Neutrophil (primary cell): ENCODE data around the gene MBIP.
A peak's percentile ranks its signal among the peaks of the same experiment; 100 is the strongest.

Source experiments
- H3K27ac ChIP-seq: fragments of 200-600 bp; sonication (generic); 2 replicates; pipeline ENCODE4 v1.5.1; 2016; ENCODE audit warnings: mild to moderate bottlenecking, moderate library complexity
- H3K27me3 ChIP-seq: fragments of 200-600 bp; sonication (generic); 2 replicates; pipeline ENCODE4 v1.6.0; 2016; ENCODE audit warnings: mild to moderate bottlenecking
- H3K36me3 ChIP-seq: fragments of 200-600 bp; sonication (generic); 2 replicates; pipeline ENCODE4 v1.5.1; 2017
- H3K4me1 ChIP-seq, 2 experiments: fragments of 200-600 bp in 1 of 2; sonication (generic) in 1 of 2; 1 replicate in 1 of 2; 2 replicates in 1 of 2; pipeline versions ENCODE4 v1.5.1 to v1.6.1; 2013 to 2016; ENCODE audit warnings: low read depth in 1 of 2, low read length in 1 of 2, mild to moderate bottlenecking in 1 of 2, moderate library complexity in 1 of 2; ENCODE audit not compliant: control insufficient read depth in 1 of 2, insufficient read depth in 1 of 2
- H3K4me3 ChIP-seq, 2 experiments: fragments of 200-600 bp in 1 of 2; sonication (generic) in 1 of 2; 1 replicate in 1 of 2; 2 replicates in 1 of 2; pipeline ENCODE4 v1.5.1; 2013 to 2016; ENCODE audit warnings: low read depth in 1 of 2, low read length in 1 of 2, mild to moderate bottlenecking in 1 of 2, moderate library complexity in 1 of 2
- H3K9me3 ChIP-seq: fragments of 200-600 bp; sonication (generic); 2 replicates; pipeline ENCODE4 v1.5.1; 2016
- CTCF ChIP-seq: fragments of 200-600 bp; sonication (generic); IDR thresholded peaks from 2 replicates; pipeline ENCODE4 v1.5.1; 2016; ENCODE audit warnings: antibody characterized with exemption

The MBIP gene, protein sequence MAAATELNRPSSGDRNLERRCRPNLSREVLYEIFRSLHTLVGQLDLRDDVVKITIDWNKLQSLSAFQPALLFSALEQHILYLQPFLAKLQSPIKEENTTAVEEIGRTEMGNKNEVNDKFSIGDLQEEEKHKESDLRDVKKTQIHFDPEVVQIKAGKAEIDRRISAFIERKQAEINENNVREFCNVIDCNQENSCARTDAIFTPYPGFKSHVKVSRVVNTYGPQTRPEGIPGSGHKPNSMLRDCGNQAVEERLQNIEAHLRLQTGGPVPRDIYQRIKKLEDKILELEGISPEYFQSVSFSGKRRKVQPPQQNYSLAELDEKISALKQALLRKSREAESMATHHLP

GRCh38 chr14:36320200-36320896 is at the start of gene MBIP:
Gene MBIP, minus strand, starts transcription at chr14:36320637. Its CDS starts 49 bp downstream, at chr14:36320588.
- no peak for TF ChIP-seq CTCF
- Histone ChIP-seq H3K36me3 (no peaks in the 10 kb centered on the region), H3K4me3 (peak within 1 kb of the TSS; percentile 71 to 72), H3K4me1 (peaks cover 8 to 15% of the 10 kb centered on the region in 2 experiments), H3K9me3 (no peaks in the 10 kb centered on the region), H3K27ac (peak within 1 kb of the TSS; percentile 64), H3K27me3 (peaks cover 47% of the 10 kb centered on the region)

DNA sequence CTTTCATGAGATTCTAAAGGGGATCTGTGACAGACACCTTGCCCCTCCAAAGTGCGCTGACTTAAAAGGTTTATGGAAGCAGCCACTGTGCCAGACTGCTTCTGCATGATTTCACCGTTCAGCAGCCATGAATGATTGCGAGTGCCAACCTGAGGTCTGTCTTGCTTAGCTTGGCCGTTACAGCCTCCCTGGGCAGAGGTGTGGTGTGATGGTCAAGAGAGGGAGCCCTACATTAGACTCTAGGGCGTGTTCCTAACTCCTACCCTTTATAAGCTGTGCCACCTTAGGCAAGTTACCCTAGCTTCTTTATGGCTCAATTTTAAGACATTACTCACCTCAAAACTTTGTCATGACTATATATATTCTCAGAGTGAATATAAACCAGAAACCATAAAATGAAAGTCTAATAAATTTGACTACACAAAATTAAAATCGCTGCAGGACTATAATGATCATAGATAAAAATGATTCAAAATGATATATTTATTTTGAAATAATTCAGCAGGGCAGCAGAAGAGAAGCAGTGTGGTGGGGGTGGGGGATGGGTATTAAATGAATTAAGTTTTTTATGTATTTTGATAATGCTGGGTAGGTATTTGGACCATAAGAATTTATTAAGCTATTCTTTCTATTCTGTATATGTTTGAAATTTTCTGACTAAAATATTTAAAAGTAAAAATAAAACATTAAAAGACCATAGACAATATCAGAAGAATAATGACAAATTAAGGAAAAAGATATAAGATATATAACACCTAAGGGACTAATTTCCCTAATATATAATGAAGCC is 47.7 kb upstream of the MBIP start:
- Histone ChIP-seq H3K4me3 (no peak overlapping the region), H3K27me3 (peaks cover 34% of the 10 kb centered on the region)

GRCh38 chr14:36365766-36366165 is 45.3 kb upstream of the MBIP start:
- H3K4me3 ChIP-seq: no peak overlapping the region
- H3K36me3 ChIP-seq: no peaks in the 10 kb centered on the region

More for the DNA sequence above, 47.7 kb upstream of the MBIP start:
- Histone ChIP-seq H3K9me3 (no peaks in the 10 kb centered on the region), H3K27ac (no peak overlapping the region), H3K4me1 (no peaks in the 10 kb centered on the region), H3K36me3 (no peaks in the 10 kb centered on the region)
- no peak for TF ChIP-seq CTCF

DNA sequence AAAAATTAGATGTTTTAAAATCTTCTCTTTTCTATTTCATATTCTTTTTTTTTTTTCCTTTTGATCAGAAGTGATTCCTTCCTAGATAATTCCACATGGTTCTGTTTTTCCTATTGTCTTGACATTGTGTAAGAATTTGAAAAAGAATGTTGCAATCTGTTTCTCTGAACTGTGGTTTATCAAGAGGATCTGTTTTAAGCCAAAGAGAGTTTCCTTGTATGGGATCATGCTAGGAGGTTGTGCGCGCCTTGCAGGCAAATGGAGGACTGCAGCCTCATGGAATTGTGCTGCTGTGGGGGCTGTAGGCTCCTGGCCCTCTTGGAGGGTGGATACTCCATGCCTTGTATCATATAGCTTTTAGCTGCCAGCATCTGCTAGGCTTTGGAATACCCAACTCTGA is 43.3 kb upstream of the MBIP start:
- Histone ChIP-seq H3K27me3 (peaks cover 31% of the 10 kb centered on the region), H3K4me3 (no peak overlapping the region), H3K27ac (no peak overlapping the region), H3K36me3 (no peaks in the 10 kb centered on the region), H3K9me3 (no peaks in the 10 kb centered on the region), H3K4me1 (no peaks in the 10 kb centered on the region)
- no peak for TF ChIP-seq CTCF

More at GRCh38 chr14:36365766-36366165, 45.3 kb upstream of the MBIP start:
- TF ChIP-seq CTCF: no peak
- Histone ChIP-seq H3K27me3 (peaks cover 34% of the 10 kb centered on the region), H3K4me1 (no peaks in the 10 kb centered on the region), H3K27ac (no peak overlapping the region), H3K9me3 (no peaks in the 10 kb centered on the region)

DNA sequence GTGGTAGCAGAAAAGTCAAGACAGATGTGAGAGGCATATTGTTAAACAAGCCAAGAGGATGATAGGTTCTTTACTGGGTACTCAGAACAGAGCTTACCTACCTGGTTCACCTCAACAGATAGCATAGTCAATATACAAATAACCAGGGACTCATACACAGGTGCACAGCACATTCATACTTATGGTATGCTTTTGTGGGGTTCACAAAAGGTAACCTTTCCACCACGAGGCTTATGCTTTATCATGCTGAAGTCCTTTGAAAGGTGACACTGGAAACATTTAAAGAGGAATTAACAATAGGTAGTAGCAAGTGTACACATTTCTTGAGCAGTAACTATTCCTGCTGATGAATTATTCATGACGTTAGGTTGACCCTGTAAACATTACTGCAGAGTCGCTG is 42.2 kb upstream of the MBIP start:
- no peak for TF ChIP-seq CTCF
- Histone ChIP-seq H3K4me1 (no peaks in the 10 kb centered on the region), H3K36me3 (no peaks in the 10 kb centered on the region), H3K27ac (no peak overlapping the region), H3K27me3 (peaks cover 21% of the 10 kb centered on the region), H3K9me3 (no peaks in the 10 kb centered on the region), H3K4me3 (no peak overlapping the region)
